ENCODE results near the gene INSIG1. TPM values are rescaled to one million over a fixed set of nuclear protein-coding genes. Genes with fewer than 3 reads are reported as not detected.
A peak's percentile ranks its signal among the peaks of the same experiment; 100 is the strongest.

INSIG1 gene
- total and polyA plus RNA-seq, 12 donors: 9.9 to 249 (median 56.1) TPM

DNA sequence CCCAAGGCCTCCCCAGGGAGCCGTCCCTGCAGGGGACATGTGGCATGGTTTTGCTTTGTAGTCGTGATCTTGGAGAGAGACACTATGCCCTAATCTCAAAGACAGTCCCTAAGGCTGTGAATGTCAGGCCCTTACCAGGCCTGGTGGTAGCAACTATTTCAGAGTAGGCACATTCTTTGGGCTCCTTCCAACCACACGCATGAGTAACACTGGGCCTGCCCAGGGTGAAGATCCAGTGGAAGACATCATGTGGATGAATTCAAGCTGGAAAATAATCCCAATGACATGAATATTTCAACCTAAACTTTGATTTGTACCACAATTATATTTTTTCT, 39.5 kb upstream of the INSIG1 start:
- H3K27ac ChIP-seq: peak overlapping the region in 1 of 5 donors; percentile 73

DNA sequence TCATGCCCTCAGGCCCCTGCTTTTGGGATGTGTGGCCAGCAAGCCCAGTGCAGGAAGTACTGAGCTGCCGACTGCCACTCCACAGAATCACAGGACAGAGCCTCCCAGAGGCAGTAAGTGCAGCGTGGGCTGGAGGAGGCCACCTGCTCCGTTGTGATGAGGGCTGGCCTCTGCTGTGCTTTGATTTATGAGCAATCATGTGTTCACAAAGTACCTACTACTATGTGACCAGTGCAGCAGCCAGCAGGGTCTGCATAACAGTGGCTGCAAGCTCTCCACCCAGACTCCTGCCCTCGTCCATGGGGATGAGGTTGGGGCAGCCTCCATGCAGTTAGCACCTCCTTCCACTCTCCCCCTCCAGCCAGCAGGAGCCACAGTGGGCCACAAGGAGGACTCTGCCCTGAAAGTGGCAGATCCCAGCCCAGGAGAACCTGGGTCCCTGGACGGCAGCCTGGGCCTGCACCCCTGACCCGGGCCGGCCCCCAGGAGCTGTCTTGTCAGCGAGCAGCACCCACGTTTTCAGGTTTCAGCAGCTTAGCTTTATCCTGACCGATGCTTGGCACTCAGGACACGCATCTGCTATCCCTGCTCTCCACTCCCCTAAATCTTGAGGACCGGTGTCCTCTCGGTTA, 37.7 kb upstream of the INSIG1 start:
- no peaks in the 10 kb centered on the region for H3K27me3 ChIP-seq
- intact Hi-C loops (cut with DNase I): no loop called here
- WGBS, 4 donors: 69 to 82% (median 79%) methylated on average over 9 to 13 of the region's 13 CpGs
- DNase-seq: no peak
- no peak overlapping the region for H3K27ac ChIP-seq
- no peaks in the 10 kb centered on the region for H3K36me3 ChIP-seq (replicated peaks in 1 of 2)
- H3K4me3 ChIP-seq: no peak overlapping the region
- H3K4me1 ChIP-seq (replicated peaks in 1 of 2): no peaks in the 10 kb centered on the region
- TF ChIP-seq POLR2A (IDR thresholded peaks at IDR 0.05): no peak
- TF ChIP-seq, protein P1, sequence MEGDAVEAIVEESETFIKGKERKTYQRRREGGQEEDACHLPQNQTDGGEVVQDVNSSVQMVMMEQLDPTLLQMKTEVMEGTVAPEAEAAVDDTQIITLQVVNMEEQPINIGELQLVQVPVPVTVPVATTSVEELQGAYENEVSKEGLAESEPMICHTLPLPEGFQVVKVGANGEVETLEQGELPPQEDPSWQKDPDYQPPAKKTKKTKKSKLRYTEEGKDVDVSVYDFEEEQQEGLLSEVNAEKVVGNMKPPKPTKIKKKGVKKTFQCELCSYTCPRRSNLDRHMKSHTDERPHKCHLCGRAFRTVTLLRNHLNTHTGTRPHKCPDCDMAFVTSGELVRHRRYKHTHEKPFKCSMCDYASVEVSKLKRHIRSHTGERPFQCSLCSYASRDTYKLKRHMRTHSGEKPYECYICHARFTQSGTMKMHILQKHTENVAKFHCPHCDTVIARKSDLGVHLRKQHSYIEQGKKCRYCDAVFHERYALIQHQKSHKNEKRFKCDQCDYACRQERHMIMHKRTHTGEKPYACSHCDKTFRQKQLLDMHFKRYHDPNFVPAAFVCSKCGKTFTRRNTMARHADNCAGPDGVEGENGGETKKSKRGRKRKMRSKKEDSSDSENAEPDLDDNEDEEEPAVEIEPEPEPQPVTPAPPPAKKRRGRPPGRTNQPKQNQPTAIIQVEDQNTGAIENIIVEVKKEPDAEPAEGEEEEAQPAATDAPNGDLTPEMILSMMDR (IDR thresholded peaks at IDR 0.05): no peak
- no peaks in the 10 kb centered on the region for H3K9me3 ChIP-seq (replicated peaks in 1 of 3)

More for the DNA sequence above, 39.5 kb upstream of the INSIG1 start:
- Histone ChIP-seq H3K4me1 (replicated peaks in 1 of 2) (no peaks in the 10 kb centered on the region), H3K9me3 (replicated peaks in 1 of 3) (no peaks in the 10 kb centered on the region), H3K36me3 (replicated peaks in 1 of 2) (no peaks in the 10 kb centered on the region), H3K27me3 (no peaks in the 10 kb centered on the region), H3K4me3 (no peak overlapping the region)
- 42 to 79% (median 57%) methylated on average over 3 of the region's 3 CpGs for WGBS, 4 donors
- no peak for TF ChIP-seq POLR2A (IDR thresholded peaks at IDR 0.05)
- TF ChIP-seq, protein P1 (IDR thresholded peaks at IDR 0.05): no peak
- DNase-seq: peak in 5 of 7 donors; percentile 29 to 55 (median 45)
- intact Hi-C loops (cut with DNase I): no loop called here

DNA sequence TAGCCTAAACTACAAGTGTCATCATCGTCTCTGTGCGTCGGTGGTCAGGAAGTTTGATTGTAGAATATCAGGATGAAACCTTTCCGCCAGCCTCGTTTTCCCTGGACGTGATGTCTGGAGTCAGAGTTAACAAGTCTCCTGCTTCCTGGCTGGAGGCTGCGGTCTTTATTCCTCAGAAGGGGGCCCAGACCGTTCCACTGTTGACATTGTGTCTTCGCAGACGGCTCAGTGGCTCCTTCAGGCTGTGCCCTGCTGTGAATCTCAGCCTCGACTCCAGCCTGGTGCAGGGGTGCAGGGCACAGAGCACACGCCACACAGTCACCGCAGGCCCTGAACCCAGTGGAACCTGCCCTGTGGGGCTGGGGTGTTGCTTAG, 37.2 kb upstream of the INSIG1 start:
- intact Hi-C loops (cut with DNase I): no loop called here
- DNase-seq: no peak
- H3K9me3 ChIP-seq (replicated peaks in 1 of 3): no peaks in the 10 kb centered on the region
- TF ChIP-seq, protein P1 (IDR thresholded peaks at IDR 0.05): no peak
- no peak for TF ChIP-seq POLR2A (IDR thresholded peaks at IDR 0.05)
- no peak overlapping the region for H3K27ac ChIP-seq
- no peak overlapping the region for H3K4me3 ChIP-seq
- H3K27me3 ChIP-seq: no peaks in the 10 kb centered on the region
- WGBS, 4 donors: 78 to 84% (median 83%) methylated on average over 10 to 13 of the region's 13 CpGs
- no peaks in the 10 kb centered on the region for H3K4me1 ChIP-seq (replicated peaks in 1 of 2)
- H3K36me3 ChIP-seq (replicated peaks in 1 of 2): no peaks in the 10 kb centered on the region

DNA sequence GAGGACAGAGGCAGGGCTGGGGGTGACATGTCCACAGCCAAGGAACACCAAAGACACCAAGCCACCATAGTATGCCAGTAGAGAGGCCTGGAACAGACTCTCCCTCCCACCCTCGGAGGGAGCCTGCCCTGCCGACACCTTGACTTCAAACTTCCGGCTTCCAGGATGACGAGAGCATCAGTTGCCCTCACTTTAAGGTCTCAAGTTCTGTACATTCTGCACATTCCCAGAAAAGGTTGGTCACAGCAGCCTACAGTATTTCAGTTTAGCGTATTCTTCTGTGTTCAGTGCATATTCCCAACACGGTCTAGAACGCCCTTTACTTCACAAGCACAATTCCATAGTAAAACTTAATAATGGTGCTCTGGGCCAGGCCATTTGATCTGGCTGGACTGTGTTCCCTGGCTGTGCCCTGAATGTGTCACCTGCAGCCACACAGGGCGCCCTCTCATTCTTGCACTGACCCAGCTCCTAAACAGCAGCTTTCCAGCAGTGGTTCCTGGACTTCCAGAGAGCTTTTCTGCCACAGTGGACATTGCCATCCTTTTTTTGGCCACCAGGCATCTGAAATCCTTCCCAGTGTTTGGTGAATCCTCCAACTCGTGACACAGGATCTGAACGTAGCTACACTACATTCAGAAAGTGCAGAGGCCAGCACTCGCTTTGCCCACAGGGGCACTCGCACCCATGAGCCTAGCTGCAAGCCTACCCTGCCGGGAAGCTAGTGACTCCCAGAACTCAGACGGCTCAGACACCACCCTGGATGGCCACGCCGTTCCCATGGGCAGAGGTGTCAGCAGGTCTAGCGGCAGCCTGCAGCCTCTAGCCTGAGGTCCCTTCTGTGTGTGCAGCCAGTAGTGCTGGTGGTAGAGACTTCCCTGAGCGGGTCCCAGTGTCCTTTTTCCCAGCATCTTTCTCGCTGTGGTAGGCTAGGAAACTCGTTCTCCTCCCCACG, 36.4 kb upstream of the INSIG1 start:
- Histone ChIP-seq H3K36me3 (replicated peaks in 1 of 2) (no peaks in the 10 kb centered on the region), H3K4me3 (no peak overlapping the region), H3K9me3 (replicated peaks in 1 of 3) (no peaks in the 10 kb centered on the region), H3K27me3 (peaks cover 1% of the 10 kb centered on the region), H3K4me1 (replicated peaks in 1 of 2) (no peaks in the 10 kb centered on the region), H3K27ac (no peak overlapping the region)
- intact Hi-C loops (cut with DNase I): no loop called here
- no peak for DNase-seq
- WGBS, 4 donors: 85 to 93% (median 87%) methylated on average over 15 to 21 of the region's 21 CpGs
- TF ChIP-seq, protein P1 (IDR thresholded peaks at IDR 0.05): no peak
- TF ChIP-seq POLR2A (IDR thresholded peaks at IDR 0.05): no peak

Measured in adrenal gland (tissue), 12 donors.